Loucy (cell line): Measurements from ENCODE around the gene SH3YL1.

Source experiments
- H2AFZ ChIP-seq: fragments of 200-600 bp; sonication (generic); 2 replicates; pipeline ENCODE4 v1.6.0; 2016; ENCODE audit warnings: antibody characterized with exemption, mild to moderate bottlenecking, low read length, moderate library complexity
- H3F3A ChIP-seq: fragments of 200-600 bp; 2 replicates; pipeline ENCODE4 v1.6.0; 2016; ENCODE audit warnings: antibody characterized with exemption, low read depth, mild to moderate bottlenecking
- H3K27me3 ChIP-seq: fragments of 200-600 bp; sonication (generic); 2 replicates; pipeline ENCODE4 v1.6.1; 2014; ENCODE audit warnings: low read length, mild to moderate bottlenecking; ENCODE audit not compliant: insufficient read depth, poor library complexity, severe bottlenecking
- H3K36me3 ChIP-seq: fragments of 200-600 bp; sonication (generic); 2 replicates; pipeline ENCODE4 v1.6.1; 2016; ENCODE audit warnings: low read length; ENCODE audit not compliant: insufficient read depth
- H3K4me1 ChIP-seq: fragments of 200-600 bp; sonication (generic); 2 replicates; pipeline ENCODE4 v1.5.1; 2014; ENCODE audit warnings: low read length, mild to moderate bottlenecking; ENCODE audit not compliant: insufficient read depth, poor library complexity, severe bottlenecking
- H3K4me2 ChIP-seq: fragments of 200-600 bp; sonication (generic); 2 replicates; pipeline ENCODE4 v1.6.0; 2014; ENCODE audit warnings: antibody characterized with exemption, low read length, low read depth, mild to moderate bottlenecking; ENCODE audit not compliant: poor library complexity, severe bottlenecking
- H3K4me3 ChIP-seq: fragments of 200-600 bp; sonication (generic); 2 replicates; pipeline ENCODE4 v1.5.1; 2014; ENCODE audit warnings: low read length, mild to moderate bottlenecking, mixed read lengths; ENCODE audit not compliant: poor library complexity, severe bottlenecking
- H3K79me2 ChIP-seq: fragments of 200-600 bp; sonication (generic); 2 replicates; pipeline ENCODE4 v1.6.1; 2014; ENCODE audit warnings: low read length; ENCODE audit not compliant: insufficient read depth
- H3K9ac ChIP-seq: fragments of 200-600 bp; sonication (generic); 2 replicates; pipeline ENCODE4 v1.6.0; 2014; ENCODE audit warnings: mild to moderate bottlenecking, low read depth, low read length, moderate library complexity; ENCODE audit not compliant: poor library complexity, severe bottlenecking
- H3K9me2 ChIP-seq: fragments of 200-600 bp; sonication (generic); replicated peaks from 2 replicates; pipeline ENCODE4 v1.6.1; 2016; ENCODE audit warnings: low read depth, low read length, mixed read lengths
- H3K9me3 ChIP-seq: fragments of 200-600 bp; sonication (generic); 2 replicates; pipeline ENCODE4 v1.6.1; 2014; ENCODE audit warnings: mild to moderate bottlenecking, antibody characterized with exemption, low read length, low read depth; ENCODE audit not compliant: insufficient read depth
- H4K20me1 ChIP-seq: fragments of 200-600 bp; sonication (generic); 2 replicates; pipeline ENCODE4 v1.6.0; 2014; ENCODE audit warnings: antibody characterized with exemption, low read length, mild to moderate bottlenecking; ENCODE audit not compliant: insufficient read depth, poor library complexity, severe bottlenecking
- CTCF ChIP-seq: fragments of 200-600 bp; sonication (generic); conservative IDR thresholded peaks from 2 replicates; pipeline ENCODE4 v1.5.1; 2014; ENCODE audit warnings: mild to moderate bottlenecking, antibody characterized with exemption, low read length
- EZH2phosphoT487 ChIP-seq: fragments of 200-600 bp; IDR thresholded peaks from 2 replicates; pipeline ENCODE4 v1.6.1; 2018; ENCODE audit warnings: antibody characterized with exemption, mild to moderate bottlenecking, moderate library complexity, borderline replicate concordance

Gene SH3YL1

DNA sequence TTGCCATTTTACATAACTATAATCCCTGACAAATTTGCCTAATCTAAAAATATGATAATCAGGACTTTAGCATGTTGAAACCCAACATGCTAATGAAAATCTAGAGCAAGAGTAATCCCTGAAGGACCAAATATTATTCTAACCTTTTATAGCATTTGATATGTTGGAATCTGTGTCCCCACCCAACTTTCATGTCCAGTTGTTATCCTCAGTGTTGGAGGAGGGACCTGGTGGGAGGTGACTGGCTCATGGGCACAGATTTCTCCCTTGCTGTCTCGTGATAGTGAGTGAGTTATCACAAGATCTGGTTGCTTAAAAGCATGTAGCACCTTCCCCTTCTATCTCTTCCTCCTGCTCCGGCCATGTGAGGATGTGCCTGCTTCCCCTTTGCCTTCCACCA lies 59.8 kb downstream of the SH3YL1 start:
- no peak overlapping the region for H3K4me2 ChIP-seq
- H3K36me3 ChIP-seq = no peaks in the 10 kb centered on the region
- H3K4me1 ChIP-seq = no peaks in the 10 kb centered on the region
- H3K9me2 ChIP-seq = no peaks in the 10 kb centered on the region
- H3K79me2 ChIP-seq = no peaks in the 10 kb centered on the region
- H3K9ac ChIP-seq = no peak overlapping the region
- H4K20me1 ChIP-seq = no peaks in the 10 kb centered on the region
- no peaks in the 10 kb centered on the region for H3F3A ChIP-seq
- no peak overlapping the region for H2AFZ ChIP-seq
- H3K4me3 ChIP-seq = no peak overlapping the region
- no peak for TF ChIP-seq EZH2phosphoT487
- TF ChIP-seq CTCF = no peak
- no peaks in the 10 kb centered on the region for H3K27me3 ChIP-seq
- peaks cover 11% of the 10 kb centered on the region; the same call in 1 of the 2 replicates for H3K9me3 ChIP-seq

DNA sequence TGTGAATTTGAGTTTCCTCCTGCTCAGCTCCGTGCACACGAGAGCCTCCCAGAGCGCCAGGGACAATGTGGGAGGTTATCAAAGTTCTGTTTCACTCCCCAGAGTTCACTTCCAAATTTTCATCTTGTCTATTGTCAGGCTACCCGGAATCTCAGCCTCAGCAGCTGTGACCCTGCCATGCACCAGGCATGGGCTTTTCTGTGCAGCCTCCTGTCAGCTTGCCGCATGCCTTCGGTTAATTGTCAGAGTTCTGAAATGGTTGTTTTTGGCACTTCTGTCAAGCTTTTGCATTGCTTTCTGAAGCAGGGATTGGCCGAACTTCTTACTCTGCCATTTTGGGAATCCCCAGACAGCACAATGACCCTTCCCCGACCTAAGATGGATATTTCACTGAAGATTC lies 60.4 kb downstream of the SH3YL1 start:
- Histone ChIP-seq H3K9ac (no peak overlapping the region), H3K79me2 (no peaks in the 10 kb centered on the region), H3K4me1 (no peaks in the 10 kb centered on the region), H4K20me1 (no peaks in the 10 kb centered on the region), H2AFZ (no peak overlapping the region), H3K4me2 (no peak overlapping the region), H3F3A (no peaks in the 10 kb centered on the region), H3K27me3 (no peaks in the 10 kb centered on the region), H3K9me3 (peaks cover 11% of the 10 kb centered on the region; the same call in 1 of the 2 replicates), H3K9me2 (no peaks in the 10 kb centered on the region), H3K4me3 (no peak overlapping the region), H3K36me3 (no peaks in the 10 kb centered on the region)
- TF ChIP-seq EZH2phosphoT487 (no peak), CTCF (no peak)

GRCh38 chr2:202945-203344 lies 60.9 kb downstream of the SH3YL1 start:
- Histone ChIP-seq H3K9me3 (peaks cover 11% of the 10 kb centered on the region; the same call in 1 of the 2 replicates), H3K4me2 (no peak overlapping the region)

More at GRCh38 chr2:202945-203344, 60.9 kb downstream of the SH3YL1 start:
- Histone ChIP-seq H3K9ac (no peak overlapping the region), H3K4me3 (no peak overlapping the region), H3K79me2 (no peaks in the 10 kb centered on the region), H3K9me2 (no peaks in the 10 kb centered on the region), H2AFZ (no peak overlapping the region), H3F3A (no peaks in the 10 kb centered on the region), H4K20me1 (no peaks in the 10 kb centered on the region), H3K27me3 (no peaks in the 10 kb centered on the region), H3K4me1 (no peaks in the 10 kb centered on the region), H3K36me3 (no peaks in the 10 kb centered on the region)
- no peak for TF ChIP-seq CTCF
- no peak for TF ChIP-seq EZH2phosphoT487
